Lung (tissue), 12 donors: Measurements from ENCODE around the gene NR5A1. TPM values are rescaled to one million over a fixed set of nuclear protein-coding genes. Genes with fewer than 3 reads are reported as not detected.

ENCODE experiments used
- ATAC-seq: fragments of 200-7000 bp; cut with Tn5 transposase; one replicate; pipeline ENCODE4 v1.9.1; 2020; ENCODE audit warnings: moderate number of reproducible peaks; ENCODE audit not compliant: insufficient read depth, low FRiP score
- DNase-seq, 3 donors: peaks; one replicate each; pipeline ENCODE4 v3.0.0-alpha.2; 2013 to 2017
- H3K27ac ChIP-seq, 2 donors: one replicate each; pipeline ENCODE4 v1.5.1; 2013; ENCODE audit warnings: mild to moderate bottlenecking in 2 of 2, moderate library complexity in 2 of 2, control low read depth in 1 of 2, inconsistent platforms in 1 of 2, low read depth in 1 of 2, low read length in 1 of 2
- H3K27me3 ChIP-seq, 3 donors: one replicate each; pipeline ENCODE4 v1.5.1; 2013; ENCODE audit warnings: low read length in 2 of 3; ENCODE audit not compliant: control insufficient read depth in 3 of 3, insufficient read depth in 3 of 3
- H3K36me3 ChIP-seq, 4 donors: one replicate each; pipeline ENCODE4 v1.5.1; 2013; ENCODE audit warnings: low read length in 4 of 4, mild to moderate bottlenecking in 1 of 4, moderate library complexity in 1 of 4; ENCODE audit not compliant: control insufficient read depth in 4 of 4, insufficient read depth in 4 of 4
- H3K4me1 ChIP-seq, 5 donors: one replicate each; pipeline ENCODE4 v1.5.1; 2013; ENCODE audit warnings: low read length in 5 of 5, mild to moderate bottlenecking in 2 of 5, moderate library complexity in 1 of 5; ENCODE audit not compliant: control insufficient read depth in 5 of 5, insufficient read depth in 5 of 5
- H3K4me3 ChIP-seq: one replicate; pipeline ENCODE4 v1.5.1; 2013; ENCODE audit warnings: mild to moderate bottlenecking, control low read depth, moderate library complexity
- H3K9ac ChIP-seq, 2 donors: one replicate each; pipeline ENCODE4 v1.5.1; 2013; ENCODE audit warnings: low read length in 2 of 2, control low read depth in 1 of 2; ENCODE audit not compliant: insufficient read depth in 1 of 2
- H3K9me3 ChIP-seq, 4 donors: one replicate each; pipeline ENCODE4 v1.5.1; 2013; ENCODE audit warnings: low read length in 3 of 4, mild to moderate bottlenecking in 1 of 4, moderate library complexity in 1 of 4; ENCODE audit not compliant: control insufficient read depth in 4 of 4, insufficient read depth in 3 of 4
- WGBS, 2 donors: extraction: QIAGEN DNeasy Blood & Tissue Kit; methylation state at CpG; one replicate each; pipeline ENCODE4 v1.1.7; 2013; 5-methylcytosine and 5-hydroxymethylcytosine counted together
- polyA plus RNA-seq, 2 donors: library from polyadenylated mRNA; stranded (reverse); fragments of 200-250 nt; gene quantifications; one replicate each; pipeline ENCODE4 v1.2.1, GENCODE V29; 2013
- total RNA-seq, 2 donors: library from RNA; depleted of rRNA in 1 of 2; stranded (reverse); fragments of >200 nt in 1 of 2; gene quantifications; one replicate each; pipeline ENCODE4 v1.2.1, GENCODE V29; 2014 to 2021
- TF ChIP-seq, protein P1 (sequence below): IDR thresholded peaks from 2 replicates; pipeline ENCODE4 v1.5.1; 2012; ENCODE audit warnings: mild to moderate bottlenecking; ENCODE audit errors: control extremely low read depth, extremely low read depth
- donor health status: control.
- donor health status: control.
- donor health status: Bipolar disorder and iron deficiency.
- donor health status: healthy.
- donor health status: DM: yes; HTN: yes; CAD: no.

Gene NR5A1
- total and polyA plus RNA-seq, 4 donors = 0.02 to 0.37 (median 0.09) TPM; not detected in 1

DNA sequence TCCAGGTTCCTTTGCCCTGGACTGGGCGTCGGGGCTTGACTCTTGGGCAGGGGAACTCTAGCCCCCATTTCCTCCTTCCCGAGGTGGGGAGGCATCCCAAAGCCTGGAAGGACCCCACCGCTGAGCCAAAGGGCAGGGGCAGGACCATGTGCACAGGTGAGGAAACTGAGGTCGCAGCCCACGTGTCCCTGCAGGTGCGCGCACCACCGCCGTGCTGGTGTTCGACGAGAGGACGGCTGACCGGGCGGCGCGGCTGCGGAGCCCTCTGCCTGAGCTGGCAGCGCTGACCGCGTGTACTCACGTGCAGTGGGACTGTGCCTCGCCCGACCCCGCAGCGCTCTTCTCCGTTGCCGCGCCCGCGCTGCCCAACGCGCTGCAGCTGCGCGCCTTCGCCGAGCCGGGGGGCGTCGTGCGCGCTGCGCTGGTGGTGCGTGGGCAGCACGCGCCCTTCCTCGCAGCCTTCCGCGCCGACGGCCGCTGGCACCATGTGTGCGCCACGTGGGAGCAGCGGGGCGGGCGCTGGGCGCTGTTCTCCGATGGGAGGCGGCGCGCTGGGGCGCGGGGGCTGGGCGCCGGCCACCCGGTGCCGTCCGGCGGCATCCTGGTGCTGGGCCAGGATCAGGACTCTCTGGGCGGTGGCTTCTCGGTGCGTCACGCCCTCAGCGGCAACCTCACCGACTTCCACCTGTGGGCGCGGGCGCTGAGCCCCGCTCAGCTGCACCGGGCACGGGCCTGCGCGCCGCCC, 54.2 kb downstream of the NR5A1 start:
- H3K4me3 ChIP-seq = no peak overlapping the region
- peaks cover 21 to 30% (median 29%) of the 10 kb centered on the region in 3 donors for H3K27me3 ChIP-seq
- TF ChIP-seq, protein P1, sequence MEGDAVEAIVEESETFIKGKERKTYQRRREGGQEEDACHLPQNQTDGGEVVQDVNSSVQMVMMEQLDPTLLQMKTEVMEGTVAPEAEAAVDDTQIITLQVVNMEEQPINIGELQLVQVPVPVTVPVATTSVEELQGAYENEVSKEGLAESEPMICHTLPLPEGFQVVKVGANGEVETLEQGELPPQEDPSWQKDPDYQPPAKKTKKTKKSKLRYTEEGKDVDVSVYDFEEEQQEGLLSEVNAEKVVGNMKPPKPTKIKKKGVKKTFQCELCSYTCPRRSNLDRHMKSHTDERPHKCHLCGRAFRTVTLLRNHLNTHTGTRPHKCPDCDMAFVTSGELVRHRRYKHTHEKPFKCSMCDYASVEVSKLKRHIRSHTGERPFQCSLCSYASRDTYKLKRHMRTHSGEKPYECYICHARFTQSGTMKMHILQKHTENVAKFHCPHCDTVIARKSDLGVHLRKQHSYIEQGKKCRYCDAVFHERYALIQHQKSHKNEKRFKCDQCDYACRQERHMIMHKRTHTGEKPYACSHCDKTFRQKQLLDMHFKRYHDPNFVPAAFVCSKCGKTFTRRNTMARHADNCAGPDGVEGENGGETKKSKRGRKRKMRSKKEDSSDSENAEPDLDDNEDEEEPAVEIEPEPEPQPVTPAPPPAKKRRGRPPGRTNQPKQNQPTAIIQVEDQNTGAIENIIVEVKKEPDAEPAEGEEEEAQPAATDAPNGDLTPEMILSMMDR = no peak
- peaks cover 0 to 14% (median 0%) of the 10 kb centered on the region in 5 donors for H3K4me1 ChIP-seq
- no peak for ATAC-seq
- WGBS, 2 donors = 36 to 39% methylated on average over 54 to 85 of the region's 85 CpGs
- H3K9me3 ChIP-seq = peaks cover 0 to 16% (median 0%) of the 10 kb centered on the region in 4 donors
- H3K9ac ChIP-seq = no peak overlapping the region
- no peak for DNase-seq
- no peaks in the 10 kb centered on the region for H3K36me3 ChIP-seq
- no peak overlapping the region for H3K27ac ChIP-seq

DNA sequence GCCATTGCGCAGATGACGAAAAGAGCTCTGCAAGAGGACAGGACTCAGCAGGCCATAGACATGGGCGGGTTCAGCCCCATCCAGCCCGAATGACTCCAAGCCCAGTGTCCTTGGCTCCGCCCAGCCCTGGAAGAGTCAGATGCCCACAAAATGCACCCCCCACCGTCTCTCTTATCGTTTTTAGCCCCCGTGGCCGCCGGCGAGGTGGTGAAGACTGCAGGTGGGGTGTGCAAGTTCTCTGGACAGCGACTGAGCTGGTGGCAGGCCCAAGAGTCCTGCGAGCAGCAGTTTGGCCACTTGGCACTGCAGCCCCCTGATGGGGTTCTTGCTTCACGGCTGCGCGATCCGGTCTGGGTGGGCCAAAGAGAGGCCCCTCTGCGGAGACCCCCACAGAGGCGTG, 54.9 kb downstream of the NR5A1 start:
- Histone ChIP-seq H3K4me3 (no peak overlapping the region), H3K4me1 (peaks cover 0 to 14% (median 0%) of the 10 kb centered on the region in 5 donors), H3K36me3 (no peaks in the 10 kb centered on the region), H3K27me3 (peaks cover 21 to 30% (median 29%) of the 10 kb centered on the region in 3 donors), H3K27ac (no peak overlapping the region), H3K9ac (no peak overlapping the region), H3K9me3 (peaks cover 0 to 16% (median 0%) of the 10 kb centered on the region in 4 donors)
- ATAC-seq (no peak), DNase-seq (no peak)
- TF ChIP-seq, protein P1 = no peak
- WGBS, 2 donors = 82 to 88% methylated on average over 19 of the region's 19 CpGs

DNA sequence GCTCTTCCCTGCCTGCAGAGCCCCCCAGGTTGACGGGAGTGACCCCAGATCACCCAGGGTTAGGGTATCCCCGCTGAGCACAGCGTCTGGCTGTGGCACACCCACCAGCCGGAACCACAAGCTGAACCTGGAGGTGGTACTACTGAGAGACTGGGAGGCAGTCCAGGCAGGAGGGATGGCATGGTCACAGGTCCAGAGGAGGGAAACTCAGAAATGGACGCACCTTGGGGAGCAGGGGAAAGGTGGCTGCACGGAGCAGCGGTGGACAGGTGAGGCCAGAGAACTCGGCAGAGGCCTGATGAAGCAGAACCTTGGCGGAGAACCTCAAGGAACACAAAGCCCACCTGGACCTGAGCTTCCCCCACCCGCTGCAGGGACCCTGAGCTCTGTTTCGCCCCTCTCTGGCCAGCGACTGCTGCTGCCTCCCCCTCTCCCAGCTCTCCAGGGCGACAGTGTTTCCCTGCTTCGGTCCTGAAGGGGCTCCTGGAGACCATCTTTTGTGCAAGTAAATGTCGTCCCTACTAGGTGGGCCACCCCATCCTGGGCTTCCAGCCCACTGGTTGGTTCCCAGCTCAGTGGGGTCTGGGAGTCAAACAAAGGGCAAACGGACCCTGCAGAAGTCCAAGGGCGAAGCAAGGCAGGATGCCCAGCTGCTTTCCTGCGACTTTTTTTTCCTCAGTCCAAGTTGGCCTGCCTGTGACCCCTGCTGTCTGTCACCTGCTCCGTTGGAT, 56.1 kb downstream of the NR5A1 start:
- Histone ChIP-seq H3K36me3 (no peaks in the 10 kb centered on the region), H3K4me1 (peaks cover 0 to 14% (median 0%) of the 10 kb centered on the region in 5 donors), H3K4me3 (no peak overlapping the region), H3K27ac (no peak overlapping the region), H3K9ac (peak overlapping the region in 1 of 2 donors; percentile 38), H3K27me3 (peaks cover 21 to 30% (median 29%) of the 10 kb centered on the region in 3 donors), H3K9me3 (peaks cover 0 to 16% (median 0%) of the 10 kb centered on the region in 4 donors)
- no peak for ATAC-seq
- WGBS, 2 donors = 41 to 46% methylated on average over 16 to 19 of the region's 19 CpGs
- no peak for DNase-seq
- TF ChIP-seq, protein P1 = no peak
